SJSA1 (cell line): ENCODE data around the gene ARHGAP4. TPM values are rescaled to one million over a fixed set of nuclear protein-coding genes. Genes with fewer than 3 reads are reported as not detected.

ENCODE experiments used
- DNase-seq, 2 experiments: peaks; one replicate each; pipeline ENCODE4 v3.0.0-alpha.2; 2015 to 2020; ENCODE audit warnings: low spot score in 2 of 2, low read depth in 1 of 2
- H3K27ac ChIP-seq: fragments of 250-450 bp; sonication (Bioruptor Pico); 2 replicates; pipeline ENCODE4 v1.5.1; 2020; ENCODE audit warnings: mild to moderate bottlenecking, moderate library complexity
- H3K27me3 ChIP-seq: fragments of 250-450 bp; sonication (Bioruptor Pico); replicated peaks from 2 replicates; pipeline ENCODE4 v1.5.1; 2020; ENCODE audit warnings: mild to moderate bottlenecking, moderate library complexity
- H3K36me3 ChIP-seq: fragments of 250-450 bp; sonication (Bioruptor Pico); 2 replicates; pipeline ENCODE4 v1.5.1; 2020; ENCODE audit warnings: mild to moderate bottlenecking
- H3K4me1 ChIP-seq: fragments of 250-450 bp; sonication (Bioruptor Pico); replicated peaks from 2 replicates; pipeline ENCODE4 v1.6.1; 2021; ENCODE audit warnings: mild to moderate bottlenecking
- H3K4me3 ChIP-seq: fragments of 250-450 bp; sonication (Bioruptor Pico); 2 replicates; pipeline ENCODE4 v1.5.1; 2020; ENCODE audit warnings: mild to moderate bottlenecking
- H3K9me3 ChIP-seq: fragments of 250-450 bp; sonication (Bioruptor Pico); replicated peaks from 2 replicates; pipeline ENCODE4 v1.5.1; 2020; ENCODE audit warnings: mild to moderate bottlenecking
- total RNA-seq: library from RNA; depleted of rRNA; stranded (reverse); fragments of >200 nt; shearing (Covaris generic); gene quantifications from 2 replicates; pipeline ENCODE4 v1.2.3, GENCODE V29; 2014

Gene ARHGAP4
- total RNA-seq, 1 experiment from 2014 or later, result 0.63 TPM

DNA sequence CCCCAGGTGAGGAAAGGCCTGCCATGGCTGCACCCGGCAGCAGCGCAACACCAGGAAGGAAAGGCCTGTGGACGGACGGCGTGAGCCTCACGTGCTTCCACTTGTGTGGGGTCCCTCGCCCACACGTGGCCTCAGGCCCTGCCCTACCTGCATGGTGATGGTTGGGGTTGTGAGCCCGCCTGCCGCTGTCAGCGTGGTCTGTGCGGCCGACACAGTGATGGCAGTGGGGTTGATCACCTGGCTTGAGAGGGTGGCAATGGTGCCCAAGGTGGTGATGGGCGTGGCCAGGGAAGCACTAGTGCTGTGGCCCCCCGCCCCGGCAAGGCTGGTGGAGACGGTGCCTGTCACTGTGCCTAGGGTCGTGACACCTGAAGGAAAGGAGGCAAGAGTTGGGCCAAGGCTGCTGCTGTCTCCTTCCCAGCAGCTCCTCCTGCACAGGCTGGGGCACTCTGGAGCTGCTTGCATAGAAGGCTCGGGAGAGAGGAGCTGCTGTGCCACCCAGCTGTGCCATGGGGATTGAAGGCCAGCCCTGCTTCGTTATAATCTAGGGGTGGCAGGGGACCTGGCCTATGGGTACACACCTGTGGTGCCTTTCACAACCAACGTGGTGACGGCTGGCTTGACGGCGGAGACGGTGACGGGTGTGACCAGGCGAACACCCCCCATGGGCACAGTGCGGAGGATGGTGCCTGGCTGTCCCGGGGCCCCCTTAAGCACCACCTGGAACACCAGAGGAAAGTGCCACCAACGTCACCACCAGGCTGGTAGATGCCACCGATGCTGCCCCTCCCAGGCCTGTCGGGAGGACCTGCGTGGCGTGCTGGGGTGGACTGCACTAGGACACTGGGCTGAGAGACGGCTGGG is 30.2 kb upstream of the ARHGAP4 start:
- H3K27ac ChIP-seq, result no peak overlapping the region
- H3K27me3 ChIP-seq, result no peaks in the 10 kb centered on the region
- DNase-seq, result no peak
- H3K4me3 ChIP-seq, result no peak overlapping the region
- H3K4me1 ChIP-seq, result peaks cover 3% of the 10 kb centered on the region
- H3K9me3 ChIP-seq, result no peaks in the 10 kb centered on the region
- H3K36me3 ChIP-seq, result peaks cover 94% of the 10 kb centered on the region

DNA sequence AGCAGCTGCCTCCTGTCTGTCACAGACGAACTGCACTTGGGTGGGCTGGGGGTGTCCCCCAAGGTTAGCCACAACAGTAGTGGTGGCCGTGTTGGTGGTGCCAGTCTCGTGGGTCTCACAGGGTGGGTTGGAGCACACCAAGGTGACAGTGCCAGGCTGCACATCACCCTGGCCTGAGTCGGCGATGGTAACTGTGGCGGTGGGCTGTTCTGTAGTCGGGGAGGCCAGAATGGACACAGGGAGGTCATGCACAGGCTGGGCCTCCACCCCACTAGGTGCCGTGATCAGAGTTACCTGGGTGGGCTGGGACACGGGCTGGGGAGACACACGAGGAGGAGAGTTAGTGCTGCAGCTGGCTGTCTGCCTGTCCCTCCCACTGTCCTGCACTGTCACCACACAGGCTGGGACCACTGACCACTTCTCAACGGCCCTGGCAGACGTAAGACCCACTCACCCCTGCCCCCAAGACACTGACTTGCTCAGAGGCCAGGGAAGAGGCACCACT is 29.2 kb upstream of the ARHGAP4 start:
- Histone ChIP-seq H3K27me3 (no peaks in the 10 kb centered on the region), H3K4me3 (no peak overlapping the region), H3K4me1 (peaks cover 3% of the 10 kb centered on the region), H3K27ac (no peak overlapping the region), H3K36me3 (peaks cover 97% of the 10 kb centered on the region), H3K9me3 (no peaks in the 10 kb centered on the region)
- DNase-seq, result no peak

DNA sequence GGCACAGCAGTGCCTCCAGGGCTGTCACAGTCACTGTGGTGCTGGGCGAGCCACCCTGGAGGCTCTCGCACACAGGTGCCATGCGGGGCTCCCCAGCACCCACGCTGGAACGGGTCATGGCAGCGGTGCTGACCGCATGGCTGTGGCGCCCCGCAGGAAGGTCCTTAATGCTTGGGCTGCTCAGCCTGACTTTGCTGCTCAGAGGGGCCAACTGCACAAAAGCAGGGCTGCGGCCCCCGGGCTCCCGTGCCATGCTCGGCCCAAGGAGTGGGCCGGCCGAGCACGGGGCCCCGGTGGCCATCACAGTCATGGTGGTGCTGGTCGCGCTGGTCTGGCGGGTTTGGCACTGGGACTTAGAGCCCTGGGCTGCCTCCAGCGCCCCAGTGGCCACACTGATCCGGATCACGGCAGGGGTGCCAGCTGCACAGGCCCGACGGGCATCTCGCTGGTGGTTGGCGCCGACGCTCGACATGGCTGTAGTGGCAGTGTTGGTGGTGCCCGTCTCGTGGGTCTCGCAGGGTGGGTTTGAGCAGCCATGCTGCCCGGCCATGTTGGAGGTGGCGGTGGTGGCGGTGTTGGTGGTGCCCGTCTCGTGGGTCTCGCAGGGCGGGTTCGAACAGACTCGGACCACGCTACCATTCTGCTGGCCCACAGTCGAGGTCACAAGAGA is 28.6 kb upstream of the ARHGAP4 start:
- no peak for DNase-seq
- Histone ChIP-seq H3K4me3 (no peak overlapping the region), H3K4me1 (peaks cover 3% of the 10 kb centered on the region), H3K36me3 (peaks cover 97% of the 10 kb centered on the region), H3K9me3 (no peaks in the 10 kb centered on the region), H3K27me3 (no peaks in the 10 kb centered on the region), H3K27ac (no peak overlapping the region)

DNA sequence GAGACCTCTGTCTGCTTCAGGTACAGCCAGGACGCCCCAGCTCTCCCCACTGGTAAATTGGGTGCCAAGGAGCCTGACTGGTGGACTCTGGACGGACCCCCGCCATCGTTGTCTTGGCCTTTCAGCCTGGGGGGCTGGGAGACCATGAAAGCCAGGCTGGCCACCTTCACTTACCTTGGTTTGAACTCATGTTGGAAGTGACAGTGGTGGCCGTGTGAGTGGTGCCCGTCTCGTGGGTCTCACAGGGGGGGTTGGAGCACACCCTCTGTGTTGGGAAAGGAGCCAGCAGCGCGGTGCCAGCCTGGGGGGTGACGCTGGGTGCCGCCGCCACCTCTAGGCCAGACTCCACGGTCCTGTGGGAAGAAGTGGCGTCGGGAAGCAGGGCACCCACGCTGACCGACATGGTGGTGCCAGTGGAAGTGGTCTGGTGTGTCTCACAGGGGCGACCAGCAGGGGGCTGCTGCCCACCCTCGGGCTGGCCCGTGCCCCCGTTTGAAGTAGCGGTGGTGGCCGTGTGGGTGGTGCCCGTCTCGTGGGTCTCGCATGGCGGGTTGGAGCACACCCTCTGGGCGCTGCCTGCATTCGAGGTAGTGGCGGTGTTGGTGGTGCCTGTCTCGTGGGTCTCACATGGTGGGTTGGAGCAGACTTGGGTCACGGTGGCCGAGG is 28.0 kb upstream of the ARHGAP4 start:
- DNase-seq, result no peak
- no peaks in the 10 kb centered on the region for H3K9me3 ChIP-seq
- H3K27ac ChIP-seq, result no peak overlapping the region
- no peak overlapping the region for H3K4me3 ChIP-seq
- peaks cover 94% of the 10 kb centered on the region for H3K36me3 ChIP-seq
- no peaks in the 10 kb centered on the region for H3K27me3 ChIP-seq
- H3K4me1 ChIP-seq, result peaks cover 3% of the 10 kb centered on the region

DNA sequence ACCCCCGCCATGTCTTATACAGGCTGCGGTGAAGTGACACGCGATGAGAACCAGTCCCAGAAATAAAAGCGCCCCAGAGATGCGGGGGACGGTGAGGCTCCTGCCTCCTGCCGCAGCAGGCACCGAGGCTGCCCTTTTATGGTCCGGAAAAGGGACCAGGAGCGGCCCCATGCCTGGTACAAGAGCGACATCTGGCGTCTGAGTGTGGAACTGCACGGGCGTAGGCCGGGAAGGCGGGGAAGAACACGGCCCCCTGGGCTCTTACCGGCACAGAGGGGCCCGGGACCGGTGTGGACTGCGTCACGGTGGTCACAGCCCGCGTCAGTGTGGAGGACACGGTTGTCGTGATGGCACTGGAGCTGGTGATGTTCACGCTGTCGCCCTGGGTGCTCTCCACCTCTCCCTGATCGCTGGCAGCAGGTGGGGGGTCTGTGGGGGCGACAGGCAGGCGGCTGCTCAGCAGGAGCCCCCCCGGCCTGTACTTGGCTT is 27.3 kb upstream of the ARHGAP4 start:
- no peaks in the 10 kb centered on the region for H3K27me3 ChIP-seq
- peaks cover 3% of the 10 kb centered on the region for H3K4me1 ChIP-seq
- peaks cover 89% of the 10 kb centered on the region for H3K36me3 ChIP-seq
- no peaks in the 10 kb centered on the region for H3K9me3 ChIP-seq
- H3K27ac ChIP-seq, result no peak overlapping the region
- DNase-seq, result peak; percentile 62 to 72
- no peak overlapping the region for H3K4me3 ChIP-seq

DNA sequence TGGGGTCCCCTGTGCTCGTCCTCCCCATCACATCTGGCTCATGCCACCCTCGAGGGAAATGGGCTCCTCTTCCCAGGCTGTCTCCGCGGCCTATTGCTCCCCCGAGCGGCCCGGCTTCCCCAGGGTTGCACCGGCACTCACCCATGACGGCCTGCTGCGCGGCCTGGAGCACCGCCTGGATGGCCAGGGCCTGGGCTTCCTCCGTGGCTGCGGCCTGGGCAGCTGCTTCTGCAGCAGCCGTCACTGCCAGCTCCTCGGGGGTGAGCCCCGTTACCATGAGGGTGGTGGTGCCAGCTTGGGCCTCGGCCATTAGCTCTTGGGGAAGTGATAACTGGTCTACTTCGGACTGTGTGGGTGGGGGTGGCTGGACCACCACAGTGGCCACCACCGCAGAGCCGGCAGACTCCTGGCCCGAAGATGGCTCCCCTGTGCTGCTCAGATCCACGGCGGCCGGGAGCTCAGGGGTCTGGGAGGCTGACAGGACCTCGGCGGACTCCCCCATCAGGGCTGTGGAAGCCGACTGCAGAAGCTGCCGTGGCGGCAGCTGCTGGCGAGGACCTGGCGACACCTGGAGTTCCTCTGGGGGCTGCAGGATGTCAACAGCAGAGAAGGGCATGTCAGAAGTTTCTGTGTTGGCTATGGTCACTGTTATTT is 26.4 kb upstream of the ARHGAP4 start:
- no peak overlapping the region for H3K4me3 ChIP-seq
- H3K36me3 ChIP-seq, result peaks cover 85% of the 10 kb centered on the region
- no peaks in the 10 kb centered on the region for H3K9me3 ChIP-seq
- DNase-seq, result no peak
- H3K4me1 ChIP-seq, result peaks cover 3% of the 10 kb centered on the region
- H3K27me3 ChIP-seq, result no peaks in the 10 kb centered on the region
- no peak overlapping the region for H3K27ac ChIP-seq

DNA sequence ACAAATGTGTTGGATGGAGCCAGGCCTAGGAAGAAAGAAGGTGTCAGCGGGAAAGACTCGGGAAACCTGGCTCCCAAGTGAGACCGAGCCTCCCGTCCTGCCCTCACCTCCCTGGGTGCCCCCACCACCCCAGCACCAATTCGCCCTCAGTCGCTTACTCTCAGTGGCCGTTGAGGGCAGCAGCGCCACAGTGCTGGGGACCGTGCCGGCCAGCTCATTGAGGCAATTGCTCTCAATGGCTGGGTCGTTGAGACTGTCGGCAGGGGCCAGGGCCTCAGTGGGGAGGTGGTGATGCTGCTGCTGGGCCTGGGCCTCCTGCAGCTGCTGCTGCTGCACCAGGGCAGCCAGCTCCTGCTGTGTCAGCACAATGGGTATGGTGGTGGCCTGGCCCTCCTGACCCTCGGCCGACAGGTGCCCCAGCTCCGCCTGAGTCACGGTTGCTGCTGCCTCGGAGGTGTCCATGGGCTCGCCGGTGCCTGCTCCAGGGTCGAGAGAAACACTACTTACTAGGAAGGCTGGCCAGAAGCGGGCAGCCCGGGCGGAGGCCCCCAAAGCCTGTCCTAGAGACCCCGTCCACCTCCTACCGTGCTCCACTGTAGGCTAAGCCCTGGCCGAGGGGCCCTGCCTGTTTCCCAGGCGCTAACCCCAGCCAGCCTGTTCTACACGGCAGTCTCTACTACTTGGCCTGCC is 25.8 kb upstream of the ARHGAP4 start:
- peaks cover 3% of the 10 kb centered on the region for H3K4me1 ChIP-seq
- H3K4me3 ChIP-seq, result no peak overlapping the region
- no peaks in the 10 kb centered on the region for H3K27me3 ChIP-seq
- H3K9me3 ChIP-seq, result no peaks in the 10 kb centered on the region
- no peak overlapping the region for H3K27ac ChIP-seq
- no peak for DNase-seq
- peaks cover 83% of the 10 kb centered on the region for H3K36me3 ChIP-seq

DNA sequence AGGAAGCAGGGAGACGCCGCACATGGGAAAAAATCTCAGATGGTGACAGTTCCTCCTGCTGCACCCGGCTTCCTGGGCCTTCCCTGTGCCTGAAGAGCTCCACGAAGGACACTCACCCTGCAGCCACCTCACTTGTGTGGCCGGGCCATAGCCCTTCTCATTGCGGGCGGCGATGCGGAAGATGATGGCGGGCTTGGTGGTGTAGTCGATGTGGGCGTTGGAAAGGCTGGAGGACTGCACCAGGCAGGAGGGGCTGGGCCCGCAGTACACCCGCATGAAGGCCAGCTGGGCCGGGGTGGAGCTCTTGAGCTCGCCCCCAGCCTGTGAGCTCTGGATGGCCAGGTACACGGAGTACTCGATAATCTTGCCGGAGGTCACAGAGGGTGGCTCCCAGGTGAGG is 24.1 kb upstream of the ARHGAP4 start:
- H3K36me3 ChIP-seq, result peaks cover 69% of the 10 kb centered on the region
- no peak overlapping the region for H3K27ac ChIP-seq
- DNase-seq, result no peak
- peaks cover 3% of the 10 kb centered on the region for H3K4me1 ChIP-seq
- H3K4me3 ChIP-seq, result no peak overlapping the region
- no peaks in the 10 kb centered on the region for H3K27me3 ChIP-seq
- no peaks in the 10 kb centered on the region for H3K9me3 ChIP-seq

DNA sequence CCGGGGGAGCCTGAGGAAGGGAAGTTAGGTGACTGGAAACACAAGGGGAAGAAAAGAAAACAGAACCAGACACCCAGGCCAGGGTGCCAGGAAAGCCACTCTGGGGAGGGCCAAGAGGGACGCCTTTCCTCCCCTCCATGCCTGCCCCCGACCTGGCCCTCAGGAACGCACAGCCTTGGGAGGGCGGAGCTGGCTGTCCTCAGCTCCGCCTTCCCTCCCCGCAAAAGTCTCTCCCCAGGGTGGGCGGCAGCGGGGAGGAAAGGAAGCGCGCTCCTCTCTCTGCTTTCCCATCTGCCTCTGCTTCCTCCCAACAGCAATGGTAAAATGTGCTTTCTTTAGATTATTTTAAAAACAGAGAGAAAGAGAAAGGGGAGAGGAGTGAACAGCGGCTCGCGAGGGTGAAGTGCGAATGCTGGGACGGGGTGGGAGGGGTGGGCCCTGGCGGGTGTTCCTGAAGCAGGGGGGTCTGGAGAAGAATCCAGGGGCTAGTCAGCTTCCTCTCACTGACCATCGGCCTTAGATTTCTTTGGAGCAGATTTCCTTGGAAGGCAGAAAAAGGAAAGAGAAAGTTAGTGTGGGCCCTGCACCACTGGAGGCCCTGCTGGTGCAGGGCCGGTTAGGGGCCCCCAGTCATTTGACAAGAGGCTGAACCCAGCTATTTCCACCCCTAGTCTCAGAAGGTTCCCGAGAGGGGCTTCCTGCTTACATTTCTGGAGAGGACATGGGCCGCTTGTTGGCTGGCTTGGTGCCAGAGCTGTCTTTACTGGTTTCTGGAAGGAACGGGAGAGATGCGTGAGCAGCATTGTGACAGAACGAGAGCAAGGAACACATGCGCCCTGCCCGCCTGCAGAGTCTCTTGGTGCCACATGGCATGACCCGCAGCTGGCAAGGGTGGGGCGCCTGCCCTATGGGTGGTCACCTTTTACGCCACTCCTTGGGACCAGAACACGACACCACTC is 23.1 kb upstream of the ARHGAP4 start:
- no peak overlapping the region for H3K27ac ChIP-seq
- no peak overlapping the region for H3K4me3 ChIP-seq
- DNase-seq, result no peak
- H3K4me1 ChIP-seq, result peaks cover 3% of the 10 kb centered on the region
- H3K9me3 ChIP-seq, result no peaks in the 10 kb centered on the region
- peaks cover 59% of the 10 kb centered on the region for H3K36me3 ChIP-seq
- H3K27me3 ChIP-seq, result no peaks in the 10 kb centered on the region

DNA sequence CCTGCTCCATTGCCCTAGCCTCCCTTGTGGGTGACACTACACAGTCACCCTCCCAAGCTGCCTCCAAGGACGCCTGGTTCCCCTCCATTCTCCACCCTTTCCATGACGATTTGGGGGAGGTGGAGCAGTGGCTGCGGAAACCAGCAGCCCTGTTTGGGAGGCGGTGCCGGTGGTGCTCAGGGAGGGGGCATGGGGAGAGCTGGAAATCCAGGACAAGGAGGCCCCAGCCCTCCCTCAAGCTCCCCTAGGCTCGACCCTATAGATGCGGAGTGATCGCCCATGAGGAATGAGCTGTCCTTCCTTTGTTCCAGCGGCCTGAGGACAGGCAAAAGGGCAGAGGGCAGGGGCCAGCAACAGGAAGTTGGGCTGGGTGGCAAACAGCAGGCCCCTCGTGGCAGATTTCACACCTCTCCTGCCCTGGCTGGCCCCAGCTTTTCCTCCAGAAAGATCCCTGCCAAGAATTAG is 22.0 kb upstream of the ARHGAP4 start:
- no peak for DNase-seq
- peaks cover 48% of the 10 kb centered on the region for H3K36me3 ChIP-seq
- H3K27ac ChIP-seq, result no peak overlapping the region
- no peaks in the 10 kb centered on the region for H3K27me3 ChIP-seq
- H3K4me1 ChIP-seq, result peaks cover under 1% of the 10 kb centered on the region
- H3K4me3 ChIP-seq, result no peak overlapping the region
- H3K9me3 ChIP-seq, result no peaks in the 10 kb centered on the region

DNA sequence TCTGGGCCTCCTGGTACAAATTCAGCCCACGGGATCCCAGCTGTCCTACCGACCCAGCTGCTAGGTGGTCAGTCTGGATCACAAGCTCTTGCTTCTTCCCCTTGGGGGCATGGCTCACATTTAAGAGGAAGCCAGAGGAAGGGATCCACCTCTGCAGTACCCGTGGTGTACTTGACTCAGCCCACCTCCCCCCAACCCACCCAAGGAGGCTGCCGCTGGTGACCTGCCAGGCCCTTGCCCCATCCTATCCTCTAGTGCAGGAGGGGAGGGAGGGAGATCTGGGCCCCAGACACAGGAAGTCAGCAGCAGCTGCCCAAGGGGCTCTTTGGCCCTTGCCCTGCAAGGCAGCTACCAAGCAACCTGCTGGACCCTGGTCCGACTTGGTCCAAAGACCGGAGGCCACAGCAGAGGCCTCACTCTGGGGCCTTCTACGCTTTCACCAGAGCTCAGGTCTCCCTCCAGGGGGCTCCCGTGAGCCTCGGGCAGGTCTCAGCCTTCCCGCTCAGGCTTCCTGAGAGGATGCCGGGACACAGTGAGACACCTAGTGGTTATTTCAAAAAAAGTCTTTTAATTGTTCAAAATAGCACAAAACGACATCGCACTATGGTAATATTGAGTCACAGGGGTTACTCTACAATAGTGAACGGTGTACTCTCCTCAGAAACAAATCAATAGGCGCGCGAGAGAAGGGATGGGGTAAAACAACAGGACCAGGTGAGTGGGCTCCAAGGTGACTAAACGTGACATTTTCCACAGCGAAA is 21.1 kb upstream of the ARHGAP4 start:
- Histone ChIP-seq H3K27me3 (no peaks in the 10 kb centered on the region), H3K9me3 (no peaks in the 10 kb centered on the region), H3K4me1 (no peaks in the 10 kb centered on the region), H3K36me3 (peaks cover 39% of the 10 kb centered on the region), H3K4me3 (no peak overlapping the region), H3K27ac (no peak overlapping the region)
- peak; percentile 57 to 81 for DNase-seq
